Measurements from ENCODE around the gene GMCL2.
A peak's percentile ranks its signal among the peaks of the same experiment; 100 is the strongest.

Gene GMCL2

DNA sequence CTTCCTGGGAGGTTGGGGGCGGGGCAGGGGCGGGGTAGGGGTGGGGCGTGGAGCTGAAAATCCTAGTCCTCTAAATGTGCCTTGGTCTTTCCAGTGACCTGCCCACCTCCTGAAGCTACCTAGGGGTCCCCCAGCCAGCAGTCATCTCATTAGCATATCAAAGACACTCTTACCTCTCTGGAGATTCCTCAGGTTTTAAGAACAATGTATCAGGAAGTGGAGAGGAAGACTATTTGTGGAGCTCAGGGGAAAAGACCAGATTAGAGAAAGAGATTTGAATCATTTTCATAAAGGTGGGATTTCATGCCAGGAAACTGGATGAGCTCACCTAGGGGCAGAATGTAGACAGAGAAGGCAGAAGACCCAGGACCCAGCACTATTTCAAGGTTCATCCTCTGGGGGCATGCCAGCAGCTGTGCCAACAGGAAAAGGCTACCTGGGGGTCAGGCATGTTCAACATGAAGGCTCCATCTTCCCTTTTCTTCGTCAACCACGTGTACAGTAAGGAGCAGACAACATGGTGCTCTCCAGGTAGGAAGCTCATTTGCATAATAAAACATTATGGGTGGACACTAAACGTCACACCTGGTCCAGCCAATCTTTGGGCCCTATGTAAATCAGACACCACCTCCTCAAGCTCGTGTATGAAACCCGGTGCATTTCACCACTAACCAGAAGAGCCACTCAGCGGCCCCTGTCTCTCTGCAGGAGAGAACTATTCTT lies 6.9 kb downstream of the GMCL2 start:
- peak overlapping the region; percentile 52 for H3K4me3 ChIP-seq (ENCODE audit: low read depth, low read length)
- H3K27me3 ChIP-seq (ENCODE audit: control insufficient read depth, insufficient read depth, low read length) = no peaks in the 10 kb centered on the region
- H3K36me3 ChIP-seq (ENCODE audit: control insufficient read depth, insufficient read depth, low read length) = no peaks in the 10 kb centered on the region
- H3K4me1 ChIP-seq (ENCODE audit: control insufficient read depth, insufficient read depth, low read length) = peaks cover 27% of the 10 kb centered on the region
- H3K27ac ChIP-seq (ENCODE audit: low read depth, low read length) = peak overlapping the region; percentile 100
- H3K9me3 ChIP-seq (ENCODE audit: control insufficient read depth, insufficient read depth, low read length) = no peaks in the 10 kb centered on the region
- peak overlapping the region; percentile 96 for H3K9ac ChIP-seq (ENCODE audit: low read depth, low read length)

DNA sequence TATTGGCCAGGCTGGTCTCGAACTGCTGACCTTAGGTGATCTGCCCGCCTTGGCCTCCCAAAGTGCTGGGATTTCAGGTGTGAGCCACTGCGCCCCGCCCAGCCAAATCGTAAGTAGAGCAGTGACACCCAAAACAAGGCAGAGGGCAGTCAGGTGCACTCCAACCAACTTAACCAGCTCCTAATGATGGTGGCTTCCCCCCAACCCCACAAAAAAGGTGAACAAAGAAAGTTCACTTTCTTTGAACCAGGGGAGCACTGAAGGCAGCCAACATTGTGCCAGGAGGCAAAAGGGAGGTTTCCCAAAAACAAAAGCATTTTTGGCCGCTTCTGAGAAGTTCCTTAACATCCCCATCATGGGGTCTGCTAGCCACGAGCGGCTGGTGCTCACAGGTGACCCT lies 9.6 kb downstream of the GMCL2 start:
- Histone ChIP-seq H3K9me3 (ENCODE audit: control insufficient read depth, insufficient read depth, low read length) (no peaks in the 10 kb centered on the region), H3K4me3 (ENCODE audit: low read depth, low read length) (no peak overlapping the region), H3K27me3 (ENCODE audit: control insufficient read depth, insufficient read depth, low read length) (no peaks in the 10 kb centered on the region), H3K36me3 (ENCODE audit: control insufficient read depth, insufficient read depth, low read length) (no peaks in the 10 kb centered on the region), H3K4me1 (ENCODE audit: control insufficient read depth, insufficient read depth, low read length) (peaks cover 25% of the 10 kb centered on the region), H3K9ac (ENCODE audit: low read depth, low read length) (0 out of 2 replicates have a peak overlapping the region, but pooled peaks have one; percentile 5), H3K27ac (ENCODE audit: low read depth, low read length) (no peak overlapping the region)

DNA sequence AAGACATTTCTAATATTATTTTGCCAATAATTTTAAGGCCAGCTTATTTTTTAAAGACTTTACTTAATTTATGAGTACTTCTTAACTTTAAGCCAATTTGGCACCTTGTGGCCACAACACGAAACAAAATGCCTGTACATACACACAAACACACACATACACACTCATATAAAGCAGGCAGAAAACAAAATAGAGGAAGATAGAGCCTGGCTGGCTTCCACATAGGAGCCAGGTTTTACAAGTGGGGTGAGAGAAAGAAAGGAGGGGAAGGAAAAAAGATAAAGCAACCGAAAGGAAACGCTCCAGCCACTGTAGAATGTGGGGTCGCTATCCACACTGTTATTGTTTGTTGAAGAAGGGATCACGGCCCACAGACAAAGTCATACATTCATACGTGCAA lies 10.4 kb downstream of the GMCL2 start:
- Histone ChIP-seq H3K4me1 (ENCODE audit: control insufficient read depth, insufficient read depth, low read length) (peaks cover 18% of the 10 kb centered on the region), H3K36me3 (ENCODE audit: control insufficient read depth, insufficient read depth, low read length) (no peaks in the 10 kb centered on the region), H3K9ac (ENCODE audit: low read depth, low read length) (no peak overlapping the region), H3K4me3 (ENCODE audit: low read depth, low read length) (no peak overlapping the region), H3K27ac (ENCODE audit: low read depth, low read length) (no peak overlapping the region), H3K27me3 (ENCODE audit: control insufficient read depth, insufficient read depth, low read length) (no peaks in the 10 kb centered on the region), H3K9me3 (ENCODE audit: control insufficient read depth, insufficient read depth, low read length) (no peaks in the 10 kb centered on the region)

DNA sequence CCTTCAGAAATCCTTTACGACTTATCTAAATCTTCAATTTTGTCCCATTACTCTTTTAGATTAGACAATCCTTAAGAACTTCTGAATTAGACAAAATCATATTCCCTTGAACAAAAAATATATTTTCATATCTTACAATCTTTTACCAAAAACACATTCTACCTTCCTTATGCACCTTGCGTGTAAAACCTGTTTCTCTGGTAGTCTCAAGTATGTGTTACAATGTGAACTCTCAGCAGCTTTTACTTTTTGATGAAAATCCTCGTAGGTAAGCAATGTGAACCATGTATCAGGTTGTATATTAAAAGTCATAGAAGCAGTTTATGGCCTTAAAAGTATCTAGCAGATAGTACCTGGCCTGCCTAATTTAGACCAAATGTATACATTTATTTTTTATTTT lies 12.7 kb downstream of the GMCL2 start:
- H3K27ac ChIP-seq (ENCODE audit: low read depth, low read length) = no peak overlapping the region
- H3K36me3 ChIP-seq (ENCODE audit: control insufficient read depth, insufficient read depth, low read length) = no peaks in the 10 kb centered on the region
- H3K4me3 ChIP-seq (ENCODE audit: low read depth, low read length) = no peak overlapping the region
- H3K9me3 ChIP-seq (ENCODE audit: control insufficient read depth, insufficient read depth, low read length) = no peaks in the 10 kb centered on the region
- peaks cover 16% of the 10 kb centered on the region for H3K4me1 ChIP-seq (ENCODE audit: control insufficient read depth, insufficient read depth, low read length)
- H3K9ac ChIP-seq (ENCODE audit: low read depth, low read length) = no peak overlapping the region
- no peaks in the 10 kb centered on the region for H3K27me3 ChIP-seq (ENCODE audit: control insufficient read depth, insufficient read depth, low read length)

DNA sequence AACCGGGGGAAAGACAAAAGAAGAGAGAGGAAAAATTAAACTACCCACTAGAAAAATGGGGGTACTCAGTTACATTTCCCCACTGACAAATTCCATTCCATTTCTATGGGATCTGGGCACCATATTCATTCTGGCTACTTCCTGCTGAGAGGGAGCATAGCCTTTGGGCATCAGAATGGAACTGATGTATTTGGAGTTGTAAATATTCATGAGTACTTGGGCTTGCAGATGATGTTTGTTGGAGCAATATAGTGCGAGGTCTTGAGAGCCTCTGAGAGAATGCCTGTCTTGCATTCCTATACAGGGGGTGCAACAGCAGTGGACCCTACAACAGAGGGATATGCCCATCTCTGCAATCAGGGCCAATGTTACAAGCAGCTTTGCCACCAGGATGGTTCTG lies 16.7 kb downstream of the GMCL2 start:
- Histone ChIP-seq H3K36me3 (ENCODE audit: control insufficient read depth, insufficient read depth, low read length) (no peaks in the 10 kb centered on the region), H3K4me1 (ENCODE audit: control insufficient read depth, insufficient read depth, low read length) (peaks cover 5% of the 10 kb centered on the region; the same call in 1 of the 2 replicates), H3K4me3 (ENCODE audit: low read depth, low read length) (no peak overlapping the region), H3K9me3 (ENCODE audit: control insufficient read depth, insufficient read depth, low read length) (no peaks in the 10 kb centered on the region), H3K27me3 (ENCODE audit: control insufficient read depth, insufficient read depth, low read length) (no peaks in the 10 kb centered on the region), H3K9ac (ENCODE audit: low read depth, low read length) (no peak overlapping the region), H3K27ac (ENCODE audit: low read depth, low read length) (no peak overlapping the region)

DNA sequence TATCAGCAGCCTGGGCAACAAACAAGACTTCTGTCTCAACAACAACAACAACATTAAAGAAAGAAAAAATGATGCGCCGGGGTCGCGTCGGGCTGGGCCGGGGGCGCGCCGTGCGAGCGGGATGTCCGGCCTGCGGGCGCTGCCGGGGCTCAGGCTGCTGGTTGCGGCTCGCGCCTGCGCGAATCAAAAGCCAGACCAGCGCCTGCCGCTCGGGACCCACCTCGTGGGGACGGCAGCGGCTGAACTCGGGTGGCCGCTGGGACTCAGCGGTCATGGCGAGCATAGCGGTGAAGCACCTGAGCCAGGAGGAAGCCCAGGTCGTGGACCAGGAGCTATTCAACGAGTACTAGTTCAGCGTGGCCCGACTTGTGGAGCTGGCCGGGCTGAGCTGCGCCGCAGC lies 21.6 kb downstream of the GMCL2 start:
- Histone ChIP-seq H3K27me3 (ENCODE audit: control insufficient read depth, insufficient read depth, low read length) (no peaks in the 10 kb centered on the region; the same call in 1 of the 2 replicates), H3K4me1 (ENCODE audit: control insufficient read depth, insufficient read depth, low read length) (peaks cover 4% of the 10 kb centered on the region; the same call in 1 of the 2 replicates), H3K9ac (ENCODE audit: low read depth, low read length) (no peak overlapping the region), H3K9me3 (ENCODE audit: control insufficient read depth, insufficient read depth, low read length) (no peaks in the 10 kb centered on the region), H3K27ac (ENCODE audit: low read depth, low read length) (no peak overlapping the region), H3K36me3 (ENCODE audit: control insufficient read depth, insufficient read depth, low read length) (no peaks in the 10 kb centered on the region), H3K4me3 (ENCODE audit: low read depth, low read length) (no peak overlapping the region)

DNA sequence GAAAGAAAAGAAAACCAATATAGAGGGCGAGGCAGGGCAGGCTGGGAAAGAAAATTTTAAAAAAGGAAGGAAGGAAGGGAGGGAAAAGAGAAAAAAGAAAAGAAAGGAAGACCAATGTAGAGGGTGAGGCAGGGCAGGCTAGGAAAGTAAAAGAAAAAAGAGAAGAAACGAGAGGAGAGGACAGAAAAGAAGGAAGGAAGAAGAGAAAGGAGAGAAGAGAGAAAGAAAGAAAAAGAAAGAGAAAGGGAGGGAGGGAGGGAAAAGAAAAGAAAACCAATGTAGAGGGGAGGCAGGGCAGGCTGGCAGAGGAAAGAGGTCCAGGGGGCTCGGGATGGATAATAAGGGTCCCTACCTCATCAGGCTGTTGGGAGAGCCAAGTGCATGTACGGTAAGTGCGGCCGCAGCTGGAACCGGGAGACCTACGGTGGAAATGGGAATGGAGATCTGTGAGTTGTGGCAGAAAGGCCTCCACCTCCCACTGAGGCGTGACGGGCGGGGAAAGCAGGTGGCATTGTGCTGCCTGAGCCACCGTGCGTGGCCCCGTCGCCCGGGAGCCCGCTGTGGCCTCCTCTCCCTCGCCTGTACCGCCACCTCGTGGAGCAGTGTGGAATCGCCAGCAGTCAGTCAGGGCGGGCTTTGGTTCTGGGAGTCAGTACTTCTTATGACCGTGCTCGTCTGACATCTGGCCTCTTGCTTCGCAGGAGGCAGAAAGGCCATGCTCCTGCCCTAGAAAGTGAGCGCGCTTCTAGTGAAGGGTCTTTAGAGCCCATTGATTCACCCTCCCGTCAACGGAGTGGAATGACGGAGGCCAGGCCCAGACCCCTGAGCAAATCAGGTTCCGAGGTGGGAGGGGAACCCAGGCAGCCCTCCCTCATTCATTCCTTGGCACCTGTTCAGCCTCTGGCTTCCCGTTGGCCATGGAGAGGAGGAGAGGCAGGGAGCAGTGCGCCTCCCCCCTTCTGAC lies 23.1 kb downstream of the GMCL2 start:
- Histone ChIP-seq H3K9ac (ENCODE audit: low read depth, low read length) (no peak overlapping the region), H3K27ac (ENCODE audit: low read depth, low read length) (no peak overlapping the region), H3K36me3 (ENCODE audit: control insufficient read depth, insufficient read depth, low read length) (no peaks in the 10 kb centered on the region), H3K27me3 (ENCODE audit: control insufficient read depth, insufficient read depth, low read length) (no peaks in the 10 kb centered on the region; the same call in 1 of the 2 replicates), H3K4me3 (ENCODE audit: low read depth, low read length) (peak overlapping the region; percentile 46), H3K4me1 (ENCODE audit: control insufficient read depth, insufficient read depth, low read length) (no peaks in the 10 kb centered on the region; the same call in 1 of the 2 replicates), H3K9me3 (ENCODE audit: control insufficient read depth, insufficient read depth, low read length) (no peaks in the 10 kb centered on the region)

DNA sequence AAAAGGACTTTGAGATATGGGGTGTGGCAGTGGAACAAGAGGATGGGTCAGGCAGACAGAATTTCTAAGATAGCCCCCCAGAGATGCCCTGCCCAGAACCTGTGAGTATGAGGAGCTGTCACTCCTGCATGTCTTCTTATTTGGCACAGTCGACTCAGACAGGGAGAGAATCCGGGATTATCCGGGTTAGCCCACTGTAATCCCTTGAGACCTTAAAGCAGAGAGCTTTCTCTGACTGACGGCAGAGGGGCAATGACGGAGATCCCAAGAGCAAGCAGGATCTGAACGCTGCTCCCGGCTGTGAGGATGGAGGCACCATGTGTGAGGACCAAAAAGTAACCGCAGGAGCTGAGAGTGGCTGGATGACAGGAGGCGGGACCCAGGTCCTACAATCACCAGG lies 24.7 kb downstream of the GMCL2 start:
- no peaks in the 10 kb centered on the region; the same call in 1 of the 2 replicates for H3K4me1 ChIP-seq (ENCODE audit: control insufficient read depth, insufficient read depth, low read length)
- no peak overlapping the region for H3K27ac ChIP-seq (ENCODE audit: low read depth, low read length)
- no peak overlapping the region for H3K9ac ChIP-seq (ENCODE audit: low read depth, low read length)
- H3K36me3 ChIP-seq (ENCODE audit: control insufficient read depth, insufficient read depth, low read length) = no peaks in the 10 kb centered on the region
- no peaks in the 10 kb centered on the region; the same call in 1 of the 2 replicates for H3K27me3 ChIP-seq (ENCODE audit: control insufficient read depth, insufficient read depth, low read length)
- no peaks in the 10 kb centered on the region for H3K9me3 ChIP-seq (ENCODE audit: control insufficient read depth, insufficient read depth, low read length)
- no peak overlapping the region for H3K4me3 ChIP-seq (ENCODE audit: low read depth, low read length)

DNA sequence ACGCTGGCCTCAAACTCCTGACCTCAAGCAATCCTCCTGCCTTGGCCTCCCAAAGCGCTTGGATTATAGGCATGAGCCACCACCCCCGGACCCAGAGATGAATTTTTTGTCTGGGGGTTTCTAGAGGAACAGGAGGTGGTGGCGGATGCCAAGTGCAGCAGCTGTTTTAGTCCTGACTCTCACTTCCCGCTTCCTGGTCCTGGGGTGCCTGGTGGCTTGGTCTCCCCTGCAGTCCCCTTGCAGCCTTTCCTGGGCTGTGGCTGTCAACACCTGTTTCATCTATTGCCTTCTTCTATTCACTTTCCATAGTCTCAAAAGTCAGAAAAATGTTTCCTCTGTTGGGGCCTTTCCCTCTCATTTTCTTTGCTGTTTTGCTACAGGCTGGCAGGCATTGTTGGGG lies 27.0 kb downstream of the GMCL2 start:
- H3K36me3 ChIP-seq (ENCODE audit: control insufficient read depth, insufficient read depth, low read length) = no peaks in the 10 kb centered on the region
- no peak overlapping the region for H3K9ac ChIP-seq (ENCODE audit: low read depth, low read length)
- no peak overlapping the region for H3K4me3 ChIP-seq (ENCODE audit: low read depth, low read length)
- no peaks in the 10 kb centered on the region; the same call in 1 of the 2 replicates for H3K27me3 ChIP-seq (ENCODE audit: control insufficient read depth, insufficient read depth, low read length)
- H3K27ac ChIP-seq (ENCODE audit: low read depth, low read length) = no peak overlapping the region
- no peaks in the 10 kb centered on the region; the same call in 1 of the 2 replicates for H3K4me1 ChIP-seq (ENCODE audit: control insufficient read depth, insufficient read depth, low read length)
- no peaks in the 10 kb centered on the region for H3K9me3 ChIP-seq (ENCODE audit: control insufficient read depth, insufficient read depth, low read length)

DNA sequence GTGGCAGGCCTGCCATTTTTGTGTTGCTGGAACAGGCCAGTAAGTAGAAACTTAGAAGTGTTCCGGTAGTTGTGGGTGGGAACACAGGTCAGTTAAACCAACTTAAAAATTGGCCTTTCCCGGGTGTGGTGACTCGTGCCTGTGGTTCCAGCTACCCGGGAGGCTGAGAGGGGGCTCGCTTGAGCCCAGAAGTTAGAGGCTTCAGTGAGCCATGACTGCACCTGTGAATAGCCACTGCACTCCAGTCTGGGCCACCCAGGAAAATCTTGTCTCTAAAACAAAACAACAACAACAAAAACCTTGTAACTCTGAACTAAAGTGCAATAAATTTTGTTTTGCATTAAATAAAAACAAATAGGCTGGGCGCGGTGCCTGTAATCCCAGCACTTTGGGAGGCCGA lies 32.1 kb downstream of the GMCL2 start:
- Histone ChIP-seq H3K9ac (ENCODE audit: low read depth, low read length) (no peak overlapping the region), H3K9me3 (ENCODE audit: control insufficient read depth, insufficient read depth, low read length) (no peaks in the 10 kb centered on the region), H3K4me1 (ENCODE audit: control insufficient read depth, insufficient read depth, low read length) (no peaks in the 10 kb centered on the region; the same call in 1 of the 2 replicates), H3K4me3 (ENCODE audit: low read depth, low read length) (no peak overlapping the region), H3K27me3 (ENCODE audit: control insufficient read depth, insufficient read depth, low read length) (no peaks in the 10 kb centered on the region), H3K36me3 (ENCODE audit: control insufficient read depth, insufficient read depth, low read length) (peaks cover 24% of the 10 kb centered on the region), H3K27ac (ENCODE audit: low read depth, low read length) (no peak overlapping the region)

Measured in HUES48 (cell line).